A673 (cell line): ENCODE measurements around the gene FAM47E. TPM values are rescaled to one million over a fixed set of nuclear protein-coding genes. Genes with fewer than 3 reads are reported as not detected.
"Not testable (repeated sequence)": the region's sequence is repeated elsewhere in the genome, so short reads cannot be mapped to it uniquely, and the experiment has no call there.

Experiments used
- BruUV-seq: library from RNA; stranded (reverse); fragments of 400-500 nt; replicated peaks from 2 replicates; lab custom pipeline; 2021; lab: Mats Ljungman, UMichigan
- CTCF ChIA-PET: fragments of 300-600 bp; sonication (Branson Sonifier 250); formaldehyde crosslinking; loops from one replicate; lab custom pipeline; 2022; ENCODE audit warnings: antibody characterized with exemption; lab: Charles Lee
- POLR2A ChIA-PET: fragments of 300-600 bp; sonication (Branson Sonifier 250); formaldehyde crosslinking; loops from one replicate; lab custom pipeline; 2022; ENCODE audit warnings: antibody characterized with exemption; ENCODE audit not compliant: low non-redundant PET; lab: Charles Lee
- DNase-seq: peaks from one replicate; pipeline ENCODE4 v3.0.0-alpha.2; 2015; ENCODE audit warnings: low spot score
- H3K27ac ChIP-seq: fragments of 200-600 bp; sonication (generic); 2 replicates; pipeline ENCODE4 v1.5.1; 2016; ENCODE audit warnings: mixed run types, low read depth, mild to moderate bottlenecking, mixed read lengths, antibody characterized with exemption, low read length; ENCODE audit not compliant: poor library complexity, severe bottlenecking
- H3K27me3 ChIP-seq: fragments of 200-600 bp; sonication (generic); replicated peaks from 2 replicates; pipeline ENCODE4 v1.6.1; 2017; ENCODE audit warnings: mixed run types, low read depth, mild to moderate bottlenecking, mixed read lengths, antibody characterized with exemption, low read length; ENCODE audit not compliant: insufficient read depth, poor library complexity
- H3K36me3 ChIP-seq: fragments of 200-600 bp; sonication (generic); 2 replicates; pipeline ENCODE4 v1.6.1; 2016; ENCODE audit warnings: mixed run types, mild to moderate bottlenecking, mixed read lengths, antibody characterized with exemption, low read length; ENCODE audit not compliant: insufficient read depth, poor library complexity, severe bottlenecking
- H3K4me1 ChIP-seq: fragments of 200-600 bp; sonication (generic); 2 replicates; pipeline ENCODE4 v1.6.1; 2017; ENCODE audit warnings: mixed run types, mild to moderate bottlenecking, mixed read lengths, antibody characterized with exemption, low read length; ENCODE audit not compliant: insufficient read depth, poor library complexity, severe bottlenecking
- H3K4me3 ChIP-seq: fragments of 200-600 bp; sonication (generic); 2 replicates; pipeline ENCODE4 v1.5.1; 2016; ENCODE audit warnings: low read depth, mixed run types, mild to moderate bottlenecking, mixed read lengths, low read length; ENCODE audit not compliant: poor library complexity, severe bottlenecking
- H3K9me3 ChIP-seq: fragments of 200-600 bp; sonication (generic); 2 replicates; pipeline ENCODE4 v1.6.1; 2016; ENCODE audit warnings: mixed run types, low read depth, mild to moderate bottlenecking, mixed read lengths, antibody characterized with exemption, low read length; ENCODE audit not compliant: poor library complexity, severe bottlenecking
- EZH2 ChIP-seq: fragments of 200-600 bp; sonication (generic); IDR thresholded peaks from 2 replicates; pipeline ENCODE4 v1.6.1; 2017; ENCODE audit warnings: borderline replicate concordance, low read depth, mild to moderate bottlenecking, mixed read lengths, antibody characterized with exemption, low read length; ENCODE audit not compliant: poor library complexity, severe bottlenecking
- intact Hi-C: fragments of 100-400 bp; cut with micrococcal nuclease; formaldehyde crosslinking; loops from one replicate; pipeline ENCODE4 v1.10.0; 2022; ENCODE audit not compliant: unreplicated experiment
- total RNA-seq: library from RNA; stranded (reverse); gene quantifications from 2 replicates; pipeline ENCODE4 v1.2.3, GENCODE V29; 2021
- TF ChIP-seq, protein P1 (sequence below): fragments of 300-800, 200-600 bp; sonication (generic); conservative IDR thresholded peaks from 2 replicates; pipeline ENCODE4 v1.5.1; 2017; ENCODE audit warnings: low read depth, mild to moderate bottlenecking, antibody characterized with exemption, low read length, moderate library complexity, mixed read lengths

FAM47E gene
- total RNA-seq, 1 experiment from 2014 or later = 0.21 TPM

DNA sequence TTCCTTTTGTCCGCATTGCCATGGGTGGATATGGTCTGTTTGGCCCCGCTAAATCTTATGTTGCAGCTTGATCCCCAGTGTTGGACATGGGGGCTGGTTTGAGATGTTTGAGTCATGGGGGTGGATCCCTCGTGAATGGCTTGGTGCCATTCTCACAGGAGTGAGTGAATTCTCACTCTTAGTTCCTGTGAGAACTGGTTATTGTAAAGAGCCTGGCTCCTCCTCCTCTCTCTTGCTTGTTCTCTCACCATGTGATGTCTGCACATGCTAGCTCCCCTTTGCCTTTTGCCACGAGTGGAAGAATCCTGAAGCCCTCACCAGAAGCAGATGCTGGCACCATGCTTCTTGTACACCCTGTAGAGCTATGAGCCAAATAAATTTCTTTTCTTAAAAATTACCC, 32.4 kb downstream of the FAM47E start:
- TF ChIP-seq, protein P1, sequence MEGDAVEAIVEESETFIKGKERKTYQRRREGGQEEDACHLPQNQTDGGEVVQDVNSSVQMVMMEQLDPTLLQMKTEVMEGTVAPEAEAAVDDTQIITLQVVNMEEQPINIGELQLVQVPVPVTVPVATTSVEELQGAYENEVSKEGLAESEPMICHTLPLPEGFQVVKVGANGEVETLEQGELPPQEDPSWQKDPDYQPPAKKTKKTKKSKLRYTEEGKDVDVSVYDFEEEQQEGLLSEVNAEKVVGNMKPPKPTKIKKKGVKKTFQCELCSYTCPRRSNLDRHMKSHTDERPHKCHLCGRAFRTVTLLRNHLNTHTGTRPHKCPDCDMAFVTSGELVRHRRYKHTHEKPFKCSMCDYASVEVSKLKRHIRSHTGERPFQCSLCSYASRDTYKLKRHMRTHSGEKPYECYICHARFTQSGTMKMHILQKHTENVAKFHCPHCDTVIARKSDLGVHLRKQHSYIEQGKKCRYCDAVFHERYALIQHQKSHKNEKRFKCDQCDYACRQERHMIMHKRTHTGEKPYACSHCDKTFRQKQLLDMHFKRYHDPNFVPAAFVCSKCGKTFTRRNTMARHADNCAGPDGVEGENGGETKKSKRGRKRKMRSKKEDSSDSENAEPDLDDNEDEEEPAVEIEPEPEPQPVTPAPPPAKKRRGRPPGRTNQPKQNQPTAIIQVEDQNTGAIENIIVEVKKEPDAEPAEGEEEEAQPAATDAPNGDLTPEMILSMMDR = no peak
- no peak for TF ChIP-seq EZH2
- Histone ChIP-seq H3K9me3 (no peaks in the 10 kb centered on the region), H3K4me3 (no peak overlapping the region), H3K27me3 (no peaks in the 10 kb centered on the region), H3K27ac (no peak overlapping the region), H3K36me3 (no peaks in the 10 kb centered on the region), H3K4me1 (no peaks in the 10 kb centered on the region)
- CTCF ChIA-PET = no interaction called here
- intact Hi-C loops = no loop called here
- no TSS peak for BruUV-seq
- no peak for DNase-seq
- POLR2A ChIA-PET = no interaction called here

DNA sequence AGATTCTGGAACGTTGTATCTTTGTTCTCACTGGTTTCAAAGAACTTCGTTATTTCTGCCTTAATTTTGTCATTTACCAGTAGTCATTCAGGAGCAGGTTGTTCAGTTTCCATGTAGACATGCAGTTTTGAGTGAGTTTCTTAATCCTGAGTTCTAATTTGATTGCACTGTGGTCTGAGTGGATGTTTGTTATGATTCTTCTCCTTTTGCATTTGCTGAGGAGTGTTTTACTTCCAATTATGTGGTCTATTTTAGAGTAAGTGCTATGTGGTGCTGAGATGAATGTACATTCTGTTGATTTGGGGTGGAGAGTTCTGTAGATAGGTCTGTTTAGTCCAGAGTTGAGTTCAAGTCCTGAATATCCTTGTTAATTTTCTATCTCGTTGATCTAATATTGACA, 36.3 kb downstream of the FAM47E start:
- CTCF ChIA-PET, POLR2A ChIA-PET, BruUV-seq, H3K4me3 ChIP-seq, intact Hi-C loops, H3K9me3 ChIP-seq, H3K27ac ChIP-seq, DNase-seq, H3K36me3 ChIP-seq, H3K4me1 ChIP-seq, H3K27me3 ChIP-seq: not testable (repeated sequence)

DNA sequence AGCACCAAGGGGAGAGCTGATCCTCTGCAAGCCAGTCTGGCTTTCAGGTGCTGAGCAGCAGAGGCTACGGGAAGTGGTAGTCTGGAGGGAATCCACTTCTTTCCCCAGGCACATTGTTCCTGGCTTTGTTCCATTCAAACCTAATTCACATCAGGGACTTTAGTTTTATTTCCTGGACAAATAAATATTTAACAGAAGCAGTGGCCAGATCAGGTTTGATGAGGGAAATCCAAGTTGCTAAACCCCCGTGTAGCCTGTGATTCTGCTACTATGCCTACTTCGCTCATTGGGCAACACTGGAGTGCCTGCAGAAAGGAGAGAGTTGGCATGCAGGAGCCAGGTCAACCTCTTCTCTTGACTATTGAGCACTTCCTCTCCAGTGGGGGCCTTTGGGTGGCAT, 41.2 kb downstream of the FAM47E start:
- ChIA-PET POLR2A (no interaction called here), CTCF (no interaction called here)
- H3K9me3 ChIP-seq = no peaks in the 10 kb centered on the region
- no peaks in the 10 kb centered on the region for H3K4me1 ChIP-seq
- TF ChIP-seq, protein P1 = no peak
- no peak for TF ChIP-seq EZH2
- intact Hi-C loops = no loop called here
- H3K4me3 ChIP-seq = no peak overlapping the region
- no TSS peak for BruUV-seq
- no peak overlapping the region for H3K27ac ChIP-seq
- DNase-seq = no peak
- no peaks in the 10 kb centered on the region for H3K27me3 ChIP-seq
- H3K36me3 ChIP-seq = no peaks in the 10 kb centered on the region

DNA sequence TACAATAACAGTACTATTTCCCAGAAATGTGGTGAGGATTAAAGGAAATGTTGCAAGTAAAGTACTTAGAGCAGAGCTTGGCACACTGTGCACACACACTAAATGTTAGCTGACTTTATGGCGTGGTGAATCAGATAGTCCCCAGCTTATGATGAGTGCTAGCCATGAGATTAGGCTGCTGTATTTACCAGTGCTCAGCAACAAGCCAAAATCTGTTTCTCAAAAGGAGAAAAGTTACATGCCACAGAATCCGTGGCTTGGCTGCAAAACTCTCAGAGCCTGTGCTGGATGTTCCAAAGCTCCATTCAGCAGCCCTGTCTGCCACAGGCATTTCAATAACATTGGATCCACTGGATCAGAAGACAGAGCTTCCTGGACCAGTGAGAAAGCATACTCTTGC, 42.3 kb downstream of the FAM47E start:
- Histone ChIP-seq H3K4me3 (no peak overlapping the region), H3K36me3 (no peaks in the 10 kb centered on the region), H3K27me3 (no peaks in the 10 kb centered on the region), H3K9me3 (no peaks in the 10 kb centered on the region), H3K27ac (no peak overlapping the region), H3K4me1 (no peaks in the 10 kb centered on the region)
- ChIA-PET CTCF (no interaction called here), POLR2A (no interaction called here)
- no peak for TF ChIP-seq EZH2
- TF ChIP-seq, protein P1 = no peak
- no TSS peak for BruUV-seq
- DNase-seq = no peak
- intact Hi-C loops = no loop called here
